HUES6 (cell line): ENCODE results near the gene CCL2.
A peak's percentile ranks its signal among the peaks of the same experiment; 100 is the strongest.

Experiments
- H3K27ac ChIP-seq: 2 replicates; pipeline ENCODE4 v1.7.0; 2013; ENCODE audit warnings: low read depth, mild to moderate bottlenecking, low read length, inconsistent platforms
- H3K27me3 ChIP-seq: 2 replicates; pipeline ENCODE4 v1.6.1; 2013; ENCODE audit warnings: low read length; ENCODE audit not compliant: control insufficient read depth, insufficient read depth
- H3K36me3 ChIP-seq: 2 replicates; pipeline ENCODE4 v1.6.1; 2013; ENCODE audit warnings: low read length; ENCODE audit not compliant: control insufficient read depth, insufficient read depth
- H3K4me1 ChIP-seq: 2 replicates; pipeline ENCODE4 v1.6.1; 2013; ENCODE audit warnings: low read length; ENCODE audit not compliant: control insufficient read depth, insufficient read depth
- H3K4me3 ChIP-seq: 2 replicates; pipeline ENCODE4 v1.5.1; 2013; ENCODE audit warnings: low read depth, low read length
- H3K9ac ChIP-seq: one replicate; pipeline ENCODE4 v1.6.1; 2013; ENCODE audit warnings: mild to moderate bottlenecking, low read length
- H3K9me3 ChIP-seq: 2 replicates; pipeline ENCODE4 v1.6.1; 2013; ENCODE audit warnings: low read depth, low read length; ENCODE audit not compliant: control insufficient read depth, insufficient read depth

Gene CCL2

GRCh38 chr17:34254651-34255380, at the start of gene CCL2:
Gene CCL2 (plus strand): TSS chr17:34255285. CDS start chr17:34255350, 65 bp downstream.
- H3K27ac ChIP-seq, result peak within 1 kb of the TSS; percentile 65; the same call in 1 of the 2 replicates
- no peaks in the 10 kb centered on the region for H3K27me3 ChIP-seq
- H3K9ac ChIP-seq, result peak within 1 kb of the TSS; percentile 64
- peak within 1 kb of the TSS; percentile 62 for H3K4me3 ChIP-seq
- no peaks in the 10 kb centered on the region for H3K9me3 ChIP-seq
- H3K36me3 ChIP-seq, result 0 out of 2 replicates have a peak, but pooled peaks cover 2% of the 10 kb centered on the region
- peaks cover 53% of the 10 kb centered on the region for H3K4me1 ChIP-seq

- Histone ChIP-seq H3K4me1 (no peaks in the 10 kb centered on the region), H3K4me3 (no peak overlapping the region), H3K9me3 (peaks cover 9% of the 10 kb centered on the region), H3K27ac (no peak overlapping the region), H3K27me3 (no peaks in the 10 kb centered on the region), H3K36me3 (no peaks in the 10 kb centered on the region), H3K9ac (no peak overlapping the region)
Observed at GRCh38 chr17:34205401-34205800, 49.7 kb upstream of the CCL2 start.

- H3K9me3 ChIP-seq, result peaks cover 9% of the 10 kb centered on the region
- no peak overlapping the region for H3K27ac ChIP-seq
- H3K36me3 ChIP-seq, result no peaks in the 10 kb centered on the region
- no peaks in the 10 kb centered on the region for H3K4me1 ChIP-seq
- H3K27me3 ChIP-seq, result no peaks in the 10 kb centered on the region
- no peak overlapping the region for H3K9ac ChIP-seq
- H3K4me3 ChIP-seq, result no peak overlapping the region
Observed at GRCh38 chr17:34206569-34206968, 48.5 kb upstream of the CCL2 start.

GRCh38 chr17:34207572-34207971, 47.5 kb upstream of the CCL2 start:
- H3K4me1 ChIP-seq, result no peaks in the 10 kb centered on the region
- H3K9ac ChIP-seq, result no peak overlapping the region

GRCh38 chr17:34218748-34219147, 36.3 kb upstream of the CCL2 start:
- no peaks in the 10 kb centered on the region for H3K27me3 ChIP-seq
- no peak overlapping the region for H3K27ac ChIP-seq
- peaks cover 8% of the 10 kb centered on the region; the same call in 1 of the 2 replicates for H3K9me3 ChIP-seq
- no peak overlapping the region for H3K4me3 ChIP-seq
- H3K4me1 ChIP-seq, result no peaks in the 10 kb centered on the region; the same call in 1 of the 2 replicates
- no peaks in the 10 kb centered on the region for H3K36me3 ChIP-seq
- no peak overlapping the region for H3K9ac ChIP-seq

More at GRCh38 chr17:34207572-34207971, 47.5 kb upstream of the CCL2 start:
- Histone ChIP-seq H3K27me3 (no peaks in the 10 kb centered on the region), H3K4me3 (no peak overlapping the region), H3K9me3 (peaks cover 9% of the 10 kb centered on the region), H3K27ac (no peak overlapping the region), H3K36me3 (no peaks in the 10 kb centered on the region)

- no peak overlapping the region for H3K9ac ChIP-seq
- H3K27ac ChIP-seq, result no peak overlapping the region
- no peaks in the 10 kb centered on the region; the same call in 1 of the 2 replicates for H3K4me1 ChIP-seq
Observed at GRCh38 chr17:34219405-34219804, 35.7 kb upstream of the CCL2 start.

GRCh38 chr17:34220045-34220751, 34.9 kb upstream of the CCL2 start:
- Histone ChIP-seq H3K9ac (no peak overlapping the region), H3K4me3 (no peak overlapping the region), H3K27ac (no peak overlapping the region), H3K36me3 (no peaks in the 10 kb centered on the region), H3K4me1 (no peaks in the 10 kb centered on the region; the same call in 1 of the 2 replicates), H3K9me3 (peaks cover 5% of the 10 kb centered on the region; the same call in 1 of the 2 replicates), H3K27me3 (no peaks in the 10 kb centered on the region)

More at GRCh38 chr17:34219405-34219804, 35.7 kb upstream of the CCL2 start:
- H3K36me3 ChIP-seq, result no peaks in the 10 kb centered on the region
- H3K4me3 ChIP-seq, result no peak overlapping the region
- H3K27me3 ChIP-seq, result no peaks in the 10 kb centered on the region
- peaks cover 8% of the 10 kb centered on the region; the same call in 1 of the 2 replicates for H3K9me3 ChIP-seq

- no peaks in the 10 kb centered on the region; the same call in 1 of the 2 replicates for H3K9me3 ChIP-seq
- no peak overlapping the region for H3K4me3 ChIP-seq
- no peak overlapping the region for H3K27ac ChIP-seq
- H3K36me3 ChIP-seq, result no peaks in the 10 kb centered on the region
- H3K9ac ChIP-seq, result no peak overlapping the region
- H3K4me1 ChIP-seq, result no peaks in the 10 kb centered on the region; the same call in 1 of the 2 replicates
- no peaks in the 10 kb centered on the region for H3K27me3 ChIP-seq
Observed at GRCh38 chr17:34220752-34221395, 34.2 kb upstream of the CCL2 start.

GRCh38 chr17:34221411-34221810, 33.7 kb upstream of the CCL2 start:
- Histone ChIP-seq H3K36me3 (no peaks in the 10 kb centered on the region), H3K4me3 (no peak overlapping the region), H3K9me3 (no peaks in the 10 kb centered on the region; the same call in 1 of the 2 replicates), H3K4me1 (no peaks in the 10 kb centered on the region; the same call in 1 of the 2 replicates), H3K9ac (no peak overlapping the region), H3K27ac (no peak overlapping the region), H3K27me3 (no peaks in the 10 kb centered on the region)

- Histone ChIP-seq H3K27ac (no peak overlapping the region), H3K36me3 (no peaks in the 10 kb centered on the region)
Observed at GRCh38 chr17:34222722-34223497, 32.2 kb upstream of the CCL2 start.

More at GRCh38 chr17:34222722-34223497, 32.2 kb upstream of the CCL2 start:
- no peak overlapping the region for H3K4me3 ChIP-seq
- H3K4me1 ChIP-seq, result no peaks in the 10 kb centered on the region; the same call in 1 of the 2 replicates
- H3K27me3 ChIP-seq, result no peaks in the 10 kb centered on the region
- H3K9me3 ChIP-seq, result no peaks in the 10 kb centered on the region
- H3K9ac ChIP-seq, result no peak overlapping the region
